ENCODE data around the gene CCL27. TPM values are rescaled to one million over a fixed set of nuclear protein-coding genes. Genes with fewer than 3 reads are reported as not detected.

Gene CCL27
- total RNA-seq, 2 donors from 2014 or later: not detected

DNA sequence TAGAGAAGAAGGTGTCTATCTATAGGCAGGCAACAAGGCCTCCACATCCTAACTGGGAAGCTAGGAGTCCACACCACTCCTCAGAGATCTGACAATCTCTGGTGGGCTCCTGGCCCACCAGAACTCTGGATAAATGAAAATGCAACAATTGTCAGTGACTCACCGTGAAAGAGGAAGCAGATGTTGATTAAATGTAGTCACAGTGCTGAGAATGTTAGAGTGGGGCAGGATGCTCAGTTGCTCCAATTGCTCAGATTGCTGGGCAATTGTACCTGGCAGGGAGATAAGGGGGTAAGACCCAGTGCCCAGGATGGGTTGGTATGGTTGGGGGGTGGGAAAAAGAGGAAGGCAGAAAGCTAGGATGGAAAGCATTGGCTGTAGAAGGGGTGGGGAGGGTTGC lies 24.3 kb upstream of the CCL27 start:
- DNase-seq (ENCODE audit: low spot score): no peak
- Histone ChIP-seq H3K36me3 (no peaks in the 10 kb centered on the region), H3K9me3 (no peaks in the 10 kb centered on the region), H3K27ac (no peak overlapping the region), H3K4me3 (no peak overlapping the region), H3K4me1 (no peaks in the 10 kb centered on the region), H3K27me3 (no peaks in the 10 kb centered on the region)
- TF ChIP-seq, protein P1, sequence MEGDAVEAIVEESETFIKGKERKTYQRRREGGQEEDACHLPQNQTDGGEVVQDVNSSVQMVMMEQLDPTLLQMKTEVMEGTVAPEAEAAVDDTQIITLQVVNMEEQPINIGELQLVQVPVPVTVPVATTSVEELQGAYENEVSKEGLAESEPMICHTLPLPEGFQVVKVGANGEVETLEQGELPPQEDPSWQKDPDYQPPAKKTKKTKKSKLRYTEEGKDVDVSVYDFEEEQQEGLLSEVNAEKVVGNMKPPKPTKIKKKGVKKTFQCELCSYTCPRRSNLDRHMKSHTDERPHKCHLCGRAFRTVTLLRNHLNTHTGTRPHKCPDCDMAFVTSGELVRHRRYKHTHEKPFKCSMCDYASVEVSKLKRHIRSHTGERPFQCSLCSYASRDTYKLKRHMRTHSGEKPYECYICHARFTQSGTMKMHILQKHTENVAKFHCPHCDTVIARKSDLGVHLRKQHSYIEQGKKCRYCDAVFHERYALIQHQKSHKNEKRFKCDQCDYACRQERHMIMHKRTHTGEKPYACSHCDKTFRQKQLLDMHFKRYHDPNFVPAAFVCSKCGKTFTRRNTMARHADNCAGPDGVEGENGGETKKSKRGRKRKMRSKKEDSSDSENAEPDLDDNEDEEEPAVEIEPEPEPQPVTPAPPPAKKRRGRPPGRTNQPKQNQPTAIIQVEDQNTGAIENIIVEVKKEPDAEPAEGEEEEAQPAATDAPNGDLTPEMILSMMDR (IDR thresholded peaks at IDR 0.05): no peak

DNA sequence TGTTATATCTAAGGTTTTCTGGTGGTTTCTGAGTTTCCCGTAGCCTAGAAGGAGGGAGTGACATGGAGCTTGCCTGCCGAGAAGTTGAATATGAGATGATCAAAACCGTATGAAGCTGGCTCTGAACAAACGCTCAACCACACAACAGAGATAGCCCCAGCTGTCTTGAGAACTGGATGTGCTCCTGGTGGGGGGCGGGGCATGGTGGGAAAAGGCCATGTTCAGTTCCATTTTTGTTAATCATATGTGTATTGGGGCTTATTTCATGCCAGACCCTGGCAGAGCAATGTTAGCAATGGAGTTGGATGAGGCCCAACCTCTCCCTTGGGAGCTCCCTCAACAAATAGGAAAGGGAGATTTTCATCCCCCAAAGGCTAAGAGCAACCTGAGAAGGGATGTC lies 23.8 kb upstream of the CCL27 start:
- no peak for DNase-seq (ENCODE audit: low spot score)
- H3K4me1 ChIP-seq: no peaks in the 10 kb centered on the region
- H3K27me3 ChIP-seq: no peaks in the 10 kb centered on the region
- TF ChIP-seq, protein P1 (IDR thresholded peaks at IDR 0.05): no peak
- no peak overlapping the region for H3K27ac ChIP-seq
- H3K36me3 ChIP-seq: no peaks in the 10 kb centered on the region
- H3K9me3 ChIP-seq: no peaks in the 10 kb centered on the region
- H3K4me3 ChIP-seq: no peak overlapping the region

DNA sequence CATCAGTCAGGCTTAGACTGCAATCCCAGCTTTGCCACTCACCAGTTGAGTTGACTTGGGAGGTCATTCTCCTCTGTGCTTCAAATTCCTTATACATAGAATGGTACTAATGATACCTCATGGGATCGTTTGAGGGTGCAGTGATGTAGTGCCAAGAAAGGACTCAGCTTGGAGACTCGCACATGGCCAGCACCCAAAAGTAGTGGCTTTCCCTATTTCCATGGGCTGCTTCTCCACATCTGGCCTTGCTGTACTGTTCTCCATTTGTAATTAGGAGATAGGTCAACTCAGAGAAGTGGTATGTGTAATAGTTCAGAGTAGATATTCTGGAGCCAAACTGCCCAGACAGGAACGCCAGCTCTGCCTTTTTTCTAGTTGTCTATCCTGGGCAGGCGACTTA lies 23.1 kb upstream of the CCL27 start:
- H3K27ac ChIP-seq: no peak overlapping the region
- no peaks in the 10 kb centered on the region for H3K4me1 ChIP-seq
- no peak for DNase-seq (ENCODE audit: low spot score)
- H3K27me3 ChIP-seq: no peaks in the 10 kb centered on the region
- H3K36me3 ChIP-seq: no peaks in the 10 kb centered on the region
- no peaks in the 10 kb centered on the region for H3K9me3 ChIP-seq
- H3K4me3 ChIP-seq: no peak overlapping the region
- TF ChIP-seq, protein P1 (IDR thresholded peaks at IDR 0.05): no peak

DNA sequence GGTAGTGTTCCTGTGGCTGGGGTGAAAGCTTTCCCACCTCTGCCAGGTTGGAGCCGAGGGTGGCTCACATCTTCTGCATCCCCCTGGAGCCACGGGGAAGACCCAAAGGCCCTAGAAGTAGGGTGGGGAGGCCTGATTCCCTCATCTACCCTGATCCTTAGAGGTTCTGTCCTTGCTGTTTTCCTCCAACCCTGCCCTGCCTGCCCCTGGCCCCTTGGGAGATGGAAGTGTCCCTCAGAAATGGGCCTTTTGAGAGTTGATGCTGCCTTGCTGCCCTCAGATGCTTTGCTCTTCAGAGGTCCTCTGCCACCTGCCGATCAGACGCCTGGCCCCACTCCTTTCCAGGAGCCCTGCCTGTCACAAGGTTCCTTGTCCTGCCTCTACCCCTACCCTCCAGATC lies 22.4 kb upstream of the CCL27 start:
- Histone ChIP-seq H3K4me1 (no peaks in the 10 kb centered on the region), H3K36me3 (no peaks in the 10 kb centered on the region), H3K27me3 (no peaks in the 10 kb centered on the region), H3K27ac (no peak overlapping the region), H3K4me3 (no peak overlapping the region), H3K9me3 (no peaks in the 10 kb centered on the region)
- no peak for DNase-seq (ENCODE audit: low spot score)
- TF ChIP-seq, protein P1 (IDR thresholded peaks at IDR 0.05): no peak

DNA sequence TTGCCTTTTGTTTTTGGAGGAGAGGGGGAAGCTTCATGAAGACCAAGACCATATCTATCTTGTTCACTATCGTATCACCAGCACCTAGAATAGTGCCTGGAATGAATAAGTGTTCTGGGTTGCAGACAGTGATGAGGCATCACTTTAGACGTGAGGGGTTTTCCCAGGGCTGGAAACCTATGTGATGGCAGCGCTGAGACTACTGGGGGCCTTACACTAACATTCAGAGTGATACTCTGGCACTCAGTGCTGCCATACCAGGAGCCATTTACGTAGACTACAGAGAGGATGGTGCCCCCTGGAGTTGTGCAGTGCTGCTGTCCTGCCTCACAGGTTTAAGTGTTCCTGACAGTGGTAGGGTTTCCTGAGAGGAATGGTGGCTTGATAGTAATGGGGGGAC lies 21.7 kb upstream of the CCL27 start:
- Histone ChIP-seq H3K27ac (no peak overlapping the region), H3K4me3 (no peak overlapping the region), H3K27me3 (no peaks in the 10 kb centered on the region), H3K9me3 (no peaks in the 10 kb centered on the region), H3K4me1 (no peaks in the 10 kb centered on the region), H3K36me3 (no peaks in the 10 kb centered on the region)
- TF ChIP-seq, protein P1 (IDR thresholded peaks at IDR 0.05): no peak
- DNase-seq (ENCODE audit: low spot score): no peak

DNA sequence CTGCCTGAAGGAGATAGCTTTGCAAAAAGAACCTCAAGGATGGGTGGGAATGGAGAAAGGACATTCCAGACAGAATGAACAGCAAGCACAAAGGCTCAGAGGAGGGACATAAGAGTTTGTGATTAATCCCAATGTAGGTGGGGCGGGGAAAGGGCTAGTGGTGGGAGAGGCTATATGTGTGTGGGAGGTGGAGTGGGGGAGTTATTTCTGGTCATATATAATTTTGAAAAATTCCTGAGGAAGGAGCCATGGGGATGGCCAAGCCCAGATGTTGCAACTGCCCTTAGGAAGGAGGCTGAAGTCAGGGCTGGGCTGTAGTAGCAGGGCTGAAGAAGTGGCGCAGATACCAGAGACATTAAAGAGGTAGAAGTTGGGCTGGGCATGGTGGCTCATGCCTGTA lies 13.4 kb upstream of the CCL27 start:
- TF ChIP-seq, protein P1 (IDR thresholded peaks at IDR 0.05): no peak

More for the DNA sequence above, 13.4 kb upstream of the CCL27 start:
- no peaks in the 10 kb centered on the region for H3K36me3 ChIP-seq
- no peak overlapping the region for H3K4me3 ChIP-seq
- no peaks in the 10 kb centered on the region for H3K27me3 ChIP-seq
- H3K9me3 ChIP-seq: no peaks in the 10 kb centered on the region
- H3K27ac ChIP-seq: no peak overlapping the region
- no peak for DNase-seq (ENCODE audit: low spot score)
- H3K4me1 ChIP-seq: no peaks in the 10 kb centered on the region
